ENCODE results near the gene DPH5. TPM values are rescaled to one million over a fixed set of nuclear protein-coding genes. Genes with fewer than 3 reads are reported as not detected.

DPH5 gene
- total and polyA plus RNA-seq, 12 donors: 21.7 to 59.1 (median 42.0) TPM

DNA sequence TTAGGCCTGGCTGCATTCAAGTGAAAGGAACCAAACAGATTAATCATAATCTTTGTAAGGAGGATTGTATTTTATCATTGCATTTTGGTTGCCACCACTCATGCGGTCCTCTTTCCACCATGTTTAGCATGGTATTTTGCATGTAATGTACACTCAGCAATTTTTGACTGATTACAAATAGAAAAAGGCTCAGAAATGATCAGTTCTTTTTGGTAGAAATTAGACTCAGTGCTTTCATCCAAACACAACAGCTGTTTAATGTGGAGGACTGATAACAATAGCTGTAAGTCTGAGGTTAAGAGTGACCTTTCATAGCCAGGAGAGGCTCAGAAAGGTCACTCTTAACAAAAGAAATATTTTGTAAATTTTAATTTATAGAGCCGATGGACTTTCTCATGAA is 25.3 kb upstream of the DPH5 start:
- H3K4me1 ChIP-seq (replicated peaks in 1 of 2): peaks cover 0 to 5% of the 10 kb centered on the region in 2 donors
- intact Hi-C loops (cut with DNase I): no loop called here
- DNase-seq: no peak
- H3K36me3 ChIP-seq (replicated peaks in 1 of 2): no peaks in the 10 kb centered on the region
- no peaks in the 10 kb centered on the region for H3K9me3 ChIP-seq (replicated peaks in 1 of 3)
- no peak overlapping the region for H3K27ac ChIP-seq
- no peak overlapping the region for H3K4me3 ChIP-seq
- WGBS, 4 donors: 63 to 78% (median 67%) methylated on average over 2 of the region's 2 CpGs
- H3K27me3 ChIP-seq: no peaks in the 10 kb centered on the region
- TF ChIP-seq, protein P1, sequence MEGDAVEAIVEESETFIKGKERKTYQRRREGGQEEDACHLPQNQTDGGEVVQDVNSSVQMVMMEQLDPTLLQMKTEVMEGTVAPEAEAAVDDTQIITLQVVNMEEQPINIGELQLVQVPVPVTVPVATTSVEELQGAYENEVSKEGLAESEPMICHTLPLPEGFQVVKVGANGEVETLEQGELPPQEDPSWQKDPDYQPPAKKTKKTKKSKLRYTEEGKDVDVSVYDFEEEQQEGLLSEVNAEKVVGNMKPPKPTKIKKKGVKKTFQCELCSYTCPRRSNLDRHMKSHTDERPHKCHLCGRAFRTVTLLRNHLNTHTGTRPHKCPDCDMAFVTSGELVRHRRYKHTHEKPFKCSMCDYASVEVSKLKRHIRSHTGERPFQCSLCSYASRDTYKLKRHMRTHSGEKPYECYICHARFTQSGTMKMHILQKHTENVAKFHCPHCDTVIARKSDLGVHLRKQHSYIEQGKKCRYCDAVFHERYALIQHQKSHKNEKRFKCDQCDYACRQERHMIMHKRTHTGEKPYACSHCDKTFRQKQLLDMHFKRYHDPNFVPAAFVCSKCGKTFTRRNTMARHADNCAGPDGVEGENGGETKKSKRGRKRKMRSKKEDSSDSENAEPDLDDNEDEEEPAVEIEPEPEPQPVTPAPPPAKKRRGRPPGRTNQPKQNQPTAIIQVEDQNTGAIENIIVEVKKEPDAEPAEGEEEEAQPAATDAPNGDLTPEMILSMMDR (IDR thresholded peaks at IDR 0.05): no peak
- TF ChIP-seq POLR2A (IDR thresholded peaks at IDR 0.05): no peak

DNA sequence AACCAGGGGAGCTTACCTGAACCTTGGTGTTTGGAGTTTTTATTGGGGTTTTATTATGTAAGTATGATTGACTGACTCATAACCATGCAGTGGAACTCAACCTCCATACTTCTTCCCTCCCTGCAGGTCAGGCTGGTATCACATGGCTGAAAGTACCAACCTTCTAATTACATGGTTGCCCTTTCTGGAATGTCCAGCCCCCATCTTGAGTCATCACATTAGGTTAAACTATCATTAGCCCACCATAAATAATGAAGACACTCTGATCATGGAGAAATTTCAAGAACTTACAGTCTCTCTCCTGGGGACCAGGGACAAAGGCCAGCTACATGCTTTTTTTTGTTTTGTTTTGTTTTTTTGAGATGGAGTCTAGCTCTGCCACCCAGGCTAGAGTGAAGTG is 19.2 kb upstream of the DPH5 start:
- Histone ChIP-seq H3K36me3 (replicated peaks in 1 of 2) (no peaks in the 10 kb centered on the region), H3K27ac (no peak overlapping the region), H3K9me3 (replicated peaks in 1 of 3) (no peaks in the 10 kb centered on the region), H3K27me3 (no peaks in the 10 kb centered on the region), H3K4me1 (replicated peaks in 1 of 2) (no peaks in the 10 kb centered on the region), H3K4me3 (no peak overlapping the region)
- intact Hi-C loops (cut with DNase I): no loop called here
- no peak for DNase-seq
- no peak for TF ChIP-seq POLR2A (IDR thresholded peaks at IDR 0.05)
- TF ChIP-seq, protein P1 (IDR thresholded peaks at IDR 0.05): no peak

DNA sequence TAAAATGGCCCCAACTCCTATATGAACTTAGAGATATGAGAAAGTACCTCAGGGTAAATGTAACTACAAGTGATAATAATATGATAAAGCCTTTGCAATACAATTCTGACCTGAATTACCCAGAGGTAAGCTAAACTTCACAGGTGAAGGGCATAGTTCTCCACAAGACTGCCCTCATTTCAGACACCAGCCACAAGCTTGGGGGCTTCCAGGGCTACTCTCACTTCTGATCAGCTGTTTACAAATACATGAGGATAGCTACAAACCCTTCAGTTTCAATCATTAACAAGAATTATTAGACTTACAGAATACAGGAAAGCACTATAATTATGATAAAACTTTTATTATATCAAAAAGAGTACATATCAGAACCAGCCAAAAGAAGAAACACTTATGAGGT is 18.7 kb upstream of the DPH5 start:
- Histone ChIP-seq H3K4me3 (no peak overlapping the region), H3K9me3 (replicated peaks in 1 of 3) (no peaks in the 10 kb centered on the region), H3K4me1 (replicated peaks in 1 of 2) (peaks cover 0 to under 1% of the 10 kb centered on the region in 2 donors), H3K36me3 (replicated peaks in 1 of 2) (no peaks in the 10 kb centered on the region), H3K27me3 (no peaks in the 10 kb centered on the region), H3K27ac (no peak overlapping the region)
- no peak for TF ChIP-seq POLR2A (IDR thresholded peaks at IDR 0.05)
- TF ChIP-seq, protein P1 (IDR thresholded peaks at IDR 0.05): no peak
- DNase-seq: no peak
- intact Hi-C loops (cut with DNase I): no loop called here

DNA sequence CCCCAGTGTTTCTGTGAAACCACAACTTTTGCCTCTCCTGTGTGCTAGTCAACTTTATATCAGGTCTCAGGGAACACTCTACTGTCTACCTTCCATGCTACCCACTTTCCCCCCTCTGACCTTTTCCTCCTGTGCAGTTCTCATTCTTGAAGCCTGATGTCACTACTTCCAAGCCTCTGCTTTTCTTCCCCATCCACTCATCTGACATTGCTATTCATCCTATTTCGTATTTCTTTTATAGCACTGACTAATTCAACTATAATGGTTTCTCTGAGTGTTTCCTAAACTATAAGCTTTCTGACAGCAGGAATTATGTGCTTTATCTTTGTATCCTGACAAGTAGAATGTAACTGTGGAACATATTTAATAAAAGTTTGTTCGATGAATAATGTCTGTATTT is 18.2 kb upstream of the DPH5 start:
- H3K27me3 ChIP-seq: no peaks in the 10 kb centered on the region
- TF ChIP-seq, protein P1 (IDR thresholded peaks at IDR 0.05): peak in 2 of 6 experiments; percentile 25 to 33
- TF ChIP-seq POLR2A (IDR thresholded peaks at IDR 0.05): no peak
- H3K4me3 ChIP-seq: no peak overlapping the region
- peak in 1 of 7 donors; percentile 4 for DNase-seq
- no peak overlapping the region for H3K27ac ChIP-seq
- no peaks in the 10 kb centered on the region for H3K9me3 ChIP-seq (replicated peaks in 1 of 3)
- no peaks in the 10 kb centered on the region for H3K36me3 ChIP-seq (replicated peaks in 1 of 2)
- intact Hi-C loops (cut with DNase I): no loop called here
- H3K4me1 ChIP-seq (replicated peaks in 1 of 2): peaks cover 0 to 4% of the 10 kb centered on the region in 2 donors
- WGBS, 4 donors: 63 to 71% (median 69%) methylated on average over 2 of the region's 2 CpGs
